Loucy (cell line): ENCODE data around the gene ZMPSTE24.

Experiments
- H2AFZ ChIP-seq: fragments of 200-600 bp; sonication (generic); 2 replicates; pipeline ENCODE4 v1.6.0; 2016; ENCODE audit warnings: antibody characterized with exemption, mild to moderate bottlenecking, low read length, moderate library complexity
- H3F3A ChIP-seq: fragments of 200-600 bp; 2 replicates; pipeline ENCODE4 v1.6.0; 2016; ENCODE audit warnings: antibody characterized with exemption, low read depth, mild to moderate bottlenecking
- H3K27me3 ChIP-seq: fragments of 200-600 bp; sonication (generic); 2 replicates; pipeline ENCODE4 v1.6.1; 2014; ENCODE audit warnings: low read length, mild to moderate bottlenecking; ENCODE audit not compliant: insufficient read depth, poor library complexity, severe bottlenecking
- H3K36me3 ChIP-seq: fragments of 200-600 bp; sonication (generic); 2 replicates; pipeline ENCODE4 v1.6.1; 2016; ENCODE audit warnings: low read length; ENCODE audit not compliant: insufficient read depth
- H3K4me1 ChIP-seq: fragments of 200-600 bp; sonication (generic); 2 replicates; pipeline ENCODE4 v1.5.1; 2014; ENCODE audit warnings: low read length, mild to moderate bottlenecking; ENCODE audit not compliant: insufficient read depth, poor library complexity, severe bottlenecking
- H3K4me2 ChIP-seq: fragments of 200-600 bp; sonication (generic); 2 replicates; pipeline ENCODE4 v1.6.0; 2014; ENCODE audit warnings: antibody characterized with exemption, low read length, low read depth, mild to moderate bottlenecking; ENCODE audit not compliant: poor library complexity, severe bottlenecking
- H3K4me3 ChIP-seq: fragments of 200-600 bp; sonication (generic); 2 replicates; pipeline ENCODE4 v1.5.1; 2014; ENCODE audit warnings: low read length, mild to moderate bottlenecking, mixed read lengths; ENCODE audit not compliant: poor library complexity, severe bottlenecking
- H3K79me2 ChIP-seq: fragments of 200-600 bp; sonication (generic); 2 replicates; pipeline ENCODE4 v1.6.1; 2014; ENCODE audit warnings: low read length; ENCODE audit not compliant: insufficient read depth
- H3K9ac ChIP-seq: fragments of 200-600 bp; sonication (generic); 2 replicates; pipeline ENCODE4 v1.6.0; 2014; ENCODE audit warnings: mild to moderate bottlenecking, low read depth, low read length, moderate library complexity; ENCODE audit not compliant: poor library complexity, severe bottlenecking
- H3K9me2 ChIP-seq: fragments of 200-600 bp; sonication (generic); replicated peaks from 2 replicates; pipeline ENCODE4 v1.6.1; 2016; ENCODE audit warnings: low read depth, low read length, mixed read lengths
- H3K9me3 ChIP-seq: fragments of 200-600 bp; sonication (generic); 2 replicates; pipeline ENCODE4 v1.6.1; 2014; ENCODE audit warnings: mild to moderate bottlenecking, antibody characterized with exemption, low read length, low read depth; ENCODE audit not compliant: insufficient read depth
- H4K20me1 ChIP-seq: fragments of 200-600 bp; sonication (generic); 2 replicates; pipeline ENCODE4 v1.6.0; 2014; ENCODE audit warnings: antibody characterized with exemption, low read length, mild to moderate bottlenecking; ENCODE audit not compliant: insufficient read depth, poor library complexity, severe bottlenecking
- EZH2phosphoT487 ChIP-seq: fragments of 200-600 bp; IDR thresholded peaks from 2 replicates; pipeline ENCODE4 v1.6.1; 2018; ENCODE audit warnings: antibody characterized with exemption, mild to moderate bottlenecking, moderate library complexity, borderline replicate concordance
- TF ChIP-seq, protein P1 (sequence below): fragments of 200-600 bp; sonication (generic); conservative IDR thresholded peaks from 2 replicates; pipeline ENCODE4 v1.5.1; 2014; ENCODE audit warnings: mild to moderate bottlenecking, antibody characterized with exemption, low read length

ZMPSTE24 gene

DNA sequence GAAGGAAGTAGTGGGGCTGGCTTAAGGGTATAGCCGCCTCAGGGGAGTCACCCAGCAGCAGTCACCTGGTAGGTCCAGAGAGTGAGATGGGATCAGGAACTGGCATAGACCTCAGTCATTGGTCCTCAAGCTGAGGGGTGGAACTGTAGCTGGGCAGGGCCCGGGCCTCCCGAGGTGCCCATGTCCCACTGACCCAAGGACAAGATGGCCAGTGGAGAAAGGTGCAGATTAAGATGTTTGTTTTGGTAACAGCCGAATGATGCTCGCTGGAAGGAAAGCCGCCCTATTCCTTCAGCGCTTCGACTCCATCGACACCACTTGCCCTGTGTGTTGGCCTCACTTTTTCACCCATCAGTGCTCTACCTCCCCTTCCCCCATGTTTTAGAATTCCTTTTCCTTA, 42.6 kb downstream of the ZMPSTE24 start:
- Histone ChIP-seq H3K36me3 (no peaks in the 10 kb centered on the region), H3K79me2 (no peaks in the 10 kb centered on the region), H3K27me3 (no peaks in the 10 kb centered on the region), H3K9ac (no peak overlapping the region), H3K4me2 (no peak overlapping the region), H3K4me3 (no peak overlapping the region), H3K9me2 (no peaks in the 10 kb centered on the region), H3K4me1 (no peaks in the 10 kb centered on the region), H3F3A (no peaks in the 10 kb centered on the region), H2AFZ (no peak overlapping the region), H4K20me1 (no peaks in the 10 kb centered on the region), H3K9me3 (no peaks in the 10 kb centered on the region)
- TF ChIP-seq EZH2phosphoT487: no peak
- TF ChIP-seq, protein P1, sequence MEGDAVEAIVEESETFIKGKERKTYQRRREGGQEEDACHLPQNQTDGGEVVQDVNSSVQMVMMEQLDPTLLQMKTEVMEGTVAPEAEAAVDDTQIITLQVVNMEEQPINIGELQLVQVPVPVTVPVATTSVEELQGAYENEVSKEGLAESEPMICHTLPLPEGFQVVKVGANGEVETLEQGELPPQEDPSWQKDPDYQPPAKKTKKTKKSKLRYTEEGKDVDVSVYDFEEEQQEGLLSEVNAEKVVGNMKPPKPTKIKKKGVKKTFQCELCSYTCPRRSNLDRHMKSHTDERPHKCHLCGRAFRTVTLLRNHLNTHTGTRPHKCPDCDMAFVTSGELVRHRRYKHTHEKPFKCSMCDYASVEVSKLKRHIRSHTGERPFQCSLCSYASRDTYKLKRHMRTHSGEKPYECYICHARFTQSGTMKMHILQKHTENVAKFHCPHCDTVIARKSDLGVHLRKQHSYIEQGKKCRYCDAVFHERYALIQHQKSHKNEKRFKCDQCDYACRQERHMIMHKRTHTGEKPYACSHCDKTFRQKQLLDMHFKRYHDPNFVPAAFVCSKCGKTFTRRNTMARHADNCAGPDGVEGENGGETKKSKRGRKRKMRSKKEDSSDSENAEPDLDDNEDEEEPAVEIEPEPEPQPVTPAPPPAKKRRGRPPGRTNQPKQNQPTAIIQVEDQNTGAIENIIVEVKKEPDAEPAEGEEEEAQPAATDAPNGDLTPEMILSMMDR: no peak

DNA sequence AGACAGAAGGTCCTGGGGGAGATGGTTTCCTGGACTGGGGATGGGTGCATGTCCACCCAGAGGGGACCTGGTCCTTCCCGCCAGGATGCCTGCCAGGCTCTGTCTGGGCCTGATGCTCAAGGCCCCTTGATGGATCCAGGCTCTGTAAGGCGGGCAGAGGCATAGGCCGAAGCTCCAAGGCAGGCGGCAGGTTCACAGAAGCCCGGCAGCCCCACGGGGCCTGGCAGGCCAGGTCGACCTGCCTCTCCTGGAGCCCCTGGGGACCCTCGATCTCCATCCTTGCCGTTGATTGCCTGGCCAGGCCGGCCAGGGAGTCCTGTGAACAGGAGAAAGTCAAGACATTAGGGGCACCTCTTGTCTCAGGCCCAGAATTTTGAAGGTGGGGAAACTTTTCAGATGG, 43.0 kb downstream of the ZMPSTE24 start:
- no peak overlapping the region for H3K4me2 ChIP-seq
- TF ChIP-seq EZH2phosphoT487: no peak
- TF ChIP-seq, protein P1: no peak
- no peaks in the 10 kb centered on the region for H3K27me3 ChIP-seq
- H3K9me2 ChIP-seq: no peaks in the 10 kb centered on the region
- H2AFZ ChIP-seq: no peak overlapping the region
- H3K9me3 ChIP-seq: no peaks in the 10 kb centered on the region
- no peaks in the 10 kb centered on the region for H3K4me1 ChIP-seq
- H3K79me2 ChIP-seq: no peaks in the 10 kb centered on the region
- H4K20me1 ChIP-seq: no peaks in the 10 kb centered on the region
- H3K4me3 ChIP-seq: no peak overlapping the region
- no peak overlapping the region for H3K9ac ChIP-seq
- H3F3A ChIP-seq: no peaks in the 10 kb centered on the region
- H3K36me3 ChIP-seq: no peaks in the 10 kb centered on the region

DNA sequence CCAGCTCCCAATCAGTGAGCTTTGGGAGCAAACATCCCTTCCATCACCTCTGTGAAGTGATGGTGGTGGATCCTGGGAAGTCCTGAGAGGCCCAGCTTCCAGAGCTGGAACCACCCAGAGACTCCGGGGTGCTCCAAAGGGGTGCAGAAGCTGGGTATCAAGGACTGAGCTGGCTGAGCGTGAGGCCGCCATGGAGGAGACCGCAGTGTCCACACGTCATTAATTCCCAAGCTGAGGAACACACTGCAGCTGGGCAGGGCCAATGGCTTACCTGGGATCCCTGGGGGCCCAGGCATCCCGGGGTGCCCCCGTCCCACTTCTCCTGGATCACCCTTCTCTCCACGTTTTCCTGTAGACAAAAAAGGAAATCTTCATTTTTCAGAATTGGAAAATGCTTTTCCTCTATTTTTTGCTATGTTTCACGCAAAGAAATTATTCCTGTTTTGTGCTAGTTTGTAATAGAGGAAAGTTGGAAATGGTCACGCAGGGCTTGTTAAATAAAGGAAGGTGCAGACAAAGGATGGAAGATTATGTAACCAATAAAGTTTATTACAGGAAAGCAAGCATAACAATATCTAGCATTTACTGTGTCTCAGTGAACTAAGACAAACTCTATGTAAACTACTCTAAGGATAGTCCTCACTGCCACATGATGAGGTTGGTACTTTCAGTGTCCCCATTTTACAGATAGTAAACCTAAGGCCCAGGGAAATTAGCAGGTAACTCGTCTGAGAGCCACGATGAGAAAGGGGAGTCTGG, 43.7 kb downstream of the ZMPSTE24 start:
- no peaks in the 10 kb centered on the region for H3K4me1 ChIP-seq
- no peaks in the 10 kb centered on the region for H3K27me3 ChIP-seq
- no peaks in the 10 kb centered on the region for H4K20me1 ChIP-seq
- no peak overlapping the region for H3K4me2 ChIP-seq
- no peak overlapping the region for H2AFZ ChIP-seq
- H3K36me3 ChIP-seq: no peaks in the 10 kb centered on the region
- no peak overlapping the region for H3K4me3 ChIP-seq
- H3K9me3 ChIP-seq: no peaks in the 10 kb centered on the region
- TF ChIP-seq, protein P1: no peak
- no peak for TF ChIP-seq EZH2phosphoT487
- H3K9me2 ChIP-seq: no peaks in the 10 kb centered on the region
- H3K9ac ChIP-seq: no peak overlapping the region
- H3F3A ChIP-seq: no peaks in the 10 kb centered on the region
- H3K79me2 ChIP-seq: no peaks in the 10 kb centered on the region
